GM12873 (cell line): ENCODE data around the gene DMBT1.

Experiments used
- CTCF ChIP-seq: IDR thresholded peaks from 2 replicates; pipeline ENCODE4 v1.5.1; 2012; ENCODE audit warnings: low read depth, mild to moderate bottlenecking, moderate library complexity, low read length, control low read depth; ENCODE audit not compliant: insufficient read depth; ENCODE audit errors: missing control alignments

Gene DMBT1

GRCh38 chr10:122557516-122557915 is 3.0 kb upstream of the DMBT1 start:
- TF ChIP-seq CTCF = no peak

GRCh38 chr10:122558452-122558851 is 2.1 kb upstream of the DMBT1 start:
- TF ChIP-seq CTCF = no peak

GRCh38 chr10:122559228-122559627 is 1.3 kb upstream of the DMBT1 start:
- TF ChIP-seq CTCF = no peak

- TF ChIP-seq CTCF = no peak
Observed at GRCh38 chr10:122561212-122561611, 658 bp downstream of the DMBT1 start.

GRCh38 chr10:122561792-122562191 is 1.2 kb downstream of the DMBT1 start:
- TF ChIP-seq CTCF = no peak

- no peak for TF ChIP-seq CTCF
Observed at GRCh38 chr10:122564980-122565379, 4.4 kb downstream of the DMBT1 start.

GRCh38 chr10:122565766-122566206 is 5.2 kb downstream of the DMBT1 start:
- TF ChIP-seq CTCF = peak; percentile 83
